NAMALWA (cell line): ENCODE results near the gene PLEKHF1.
"Not testable (repeated sequence)": the region's sequence is repeated elsewhere in the genome, so short reads cannot be mapped to it uniquely, and the experiment has no call there.

Source experiments
- DNase-seq: peaks from one replicate; pipeline ENCODE4 v3.0.0-alpha.2; 2015; ENCODE audit warnings: low spot score

PLEKHF1 gene

DNA sequence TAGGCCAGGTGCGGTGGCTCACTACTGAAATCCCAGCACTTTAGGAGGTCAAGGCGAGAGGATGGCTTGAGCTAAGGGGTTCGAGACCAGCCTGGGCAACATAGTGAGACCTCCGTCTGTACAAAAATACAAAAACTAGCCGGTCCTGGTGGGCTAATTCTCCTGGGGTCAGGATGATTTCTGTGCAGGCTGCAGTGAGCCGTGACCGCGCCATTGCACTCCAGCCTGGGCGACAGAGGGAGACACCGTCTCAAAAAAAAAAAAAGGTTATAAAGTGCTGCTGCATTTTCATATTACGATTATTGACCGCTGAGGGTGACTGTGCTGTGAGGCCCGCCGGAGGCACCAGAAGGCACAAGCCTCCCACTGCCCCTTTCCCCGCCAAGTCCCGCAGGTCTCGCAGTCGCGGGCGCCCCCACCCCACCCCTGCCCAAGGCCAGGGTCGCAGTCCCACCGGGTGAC lies 477 bp upstream of the PLEKHF1 start:
- no peak for DNase-seq

DNA sequence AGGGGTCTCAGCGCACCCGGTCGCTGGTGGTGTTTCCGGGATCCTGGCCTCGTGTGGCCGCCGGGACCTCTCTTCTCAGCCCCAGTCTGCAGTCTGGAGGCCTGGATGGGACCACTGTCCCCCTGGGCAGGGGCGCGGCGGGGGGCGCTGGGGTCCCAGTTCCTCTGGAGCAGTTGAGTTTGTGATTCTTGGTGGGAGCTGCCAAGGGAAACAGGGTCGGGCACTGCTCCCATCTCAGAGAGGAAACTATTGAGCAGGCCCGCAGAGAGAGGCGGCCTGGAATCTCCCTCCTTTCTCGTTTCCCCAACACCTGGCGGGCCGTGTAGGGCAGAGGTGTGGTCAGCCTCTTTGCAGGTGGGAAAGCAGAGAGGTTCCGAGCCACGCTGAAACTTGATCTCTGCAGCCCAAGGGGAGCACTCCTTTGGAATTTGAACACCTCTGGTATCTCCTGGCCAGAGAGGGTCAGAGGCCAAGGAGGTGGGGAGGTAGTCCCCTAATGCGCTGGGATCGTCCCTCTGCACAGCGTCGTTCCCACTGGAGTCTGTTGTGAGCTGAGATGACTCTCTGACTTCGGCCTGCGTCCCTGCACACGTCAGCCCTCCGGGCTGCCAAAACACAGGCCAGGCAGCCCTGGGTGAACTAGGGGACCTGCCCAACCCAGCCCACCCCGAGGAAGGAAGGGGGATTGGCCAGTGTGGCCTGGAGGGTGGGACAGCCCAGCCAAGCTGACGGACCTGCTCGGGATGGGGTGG lies 741 bp downstream of the PLEKHF1 start:
- no peak for DNase-seq

DNA sequence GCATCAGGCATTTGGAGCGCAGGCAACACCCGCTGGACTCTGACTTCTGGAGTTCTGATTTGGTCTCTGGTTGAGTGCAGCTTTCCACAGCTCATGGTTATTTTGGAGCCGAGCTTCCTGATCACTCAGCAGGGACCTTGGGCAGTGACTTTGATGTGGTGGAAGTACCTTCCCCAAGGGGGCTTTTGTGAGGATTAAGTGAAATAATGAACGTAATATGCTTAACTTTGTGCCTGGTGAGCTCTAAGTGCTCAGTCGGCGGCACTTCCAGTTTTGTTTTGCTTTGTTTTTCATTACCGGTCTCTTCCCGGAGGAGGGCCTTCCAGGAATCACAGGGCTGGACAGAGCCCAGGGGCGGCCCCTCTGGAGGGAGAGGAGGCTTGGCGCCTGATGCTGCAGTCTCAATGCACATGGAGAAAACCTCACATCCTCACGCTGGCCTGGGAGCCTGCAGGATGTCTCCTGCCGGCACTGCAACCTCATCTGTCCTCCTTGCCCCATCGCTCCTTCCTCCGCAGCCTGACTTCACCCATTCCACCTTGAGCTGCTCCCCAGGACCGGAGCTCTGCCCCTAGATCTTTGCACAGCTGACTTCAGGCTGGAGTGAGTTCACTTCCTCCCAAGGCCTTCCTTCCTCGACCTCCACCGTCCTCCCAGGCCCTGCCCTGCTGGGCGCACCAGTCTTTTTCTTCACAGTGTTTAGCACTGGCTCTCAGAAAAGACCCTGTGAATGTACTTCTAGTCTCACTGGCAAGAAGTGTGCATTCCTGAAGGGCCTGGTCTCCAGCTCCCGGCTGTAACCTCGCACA lies 1.5 kb downstream of the PLEKHF1 start:
- DNase-seq, result no peak

DNA sequence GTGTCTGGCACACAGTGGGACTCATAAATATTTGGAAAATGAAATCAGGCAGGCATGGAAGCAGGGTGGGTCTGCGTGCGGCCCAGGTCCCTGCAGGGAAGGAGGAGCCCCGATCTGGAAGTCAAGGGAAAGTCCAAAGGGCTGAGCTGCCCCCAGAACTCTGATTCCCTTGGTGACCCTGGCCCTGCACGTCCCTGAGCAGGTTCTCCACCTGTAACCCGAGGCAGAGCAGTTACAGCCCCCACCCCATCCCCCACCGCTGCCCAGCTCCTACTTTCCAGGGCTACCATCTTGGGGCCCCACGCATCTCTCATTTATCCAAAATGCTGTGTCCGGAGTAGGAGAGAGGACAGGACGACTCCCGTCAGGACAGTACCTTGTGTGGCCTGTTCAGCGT lies 2.1 kb downstream of the PLEKHF1 start:
- DNase-seq, result no peak

DNA sequence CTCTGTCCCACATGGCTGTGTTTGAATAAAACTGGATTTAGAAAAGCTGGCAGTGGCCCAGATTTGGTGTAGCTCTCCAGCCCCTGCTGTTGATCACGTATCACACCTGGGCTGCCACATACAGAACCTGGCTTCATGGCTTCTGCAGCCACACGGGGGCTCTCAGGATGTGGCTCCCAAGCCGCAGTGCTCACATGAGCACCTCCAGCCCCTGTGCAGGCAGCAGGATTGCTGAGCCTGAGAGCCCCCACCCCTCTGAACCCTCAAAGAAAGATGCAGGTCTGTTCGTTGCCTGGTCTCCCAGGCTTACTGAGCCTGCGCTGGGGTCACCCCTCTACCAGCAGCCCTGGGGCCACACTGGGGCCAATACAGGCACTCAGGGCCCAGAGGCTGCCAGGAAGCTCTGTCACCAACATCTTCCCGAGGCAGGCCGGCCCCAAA lies 2.7 kb downstream of the PLEKHF1 start:
- peak; percentile 22 for DNase-seq

DNA sequence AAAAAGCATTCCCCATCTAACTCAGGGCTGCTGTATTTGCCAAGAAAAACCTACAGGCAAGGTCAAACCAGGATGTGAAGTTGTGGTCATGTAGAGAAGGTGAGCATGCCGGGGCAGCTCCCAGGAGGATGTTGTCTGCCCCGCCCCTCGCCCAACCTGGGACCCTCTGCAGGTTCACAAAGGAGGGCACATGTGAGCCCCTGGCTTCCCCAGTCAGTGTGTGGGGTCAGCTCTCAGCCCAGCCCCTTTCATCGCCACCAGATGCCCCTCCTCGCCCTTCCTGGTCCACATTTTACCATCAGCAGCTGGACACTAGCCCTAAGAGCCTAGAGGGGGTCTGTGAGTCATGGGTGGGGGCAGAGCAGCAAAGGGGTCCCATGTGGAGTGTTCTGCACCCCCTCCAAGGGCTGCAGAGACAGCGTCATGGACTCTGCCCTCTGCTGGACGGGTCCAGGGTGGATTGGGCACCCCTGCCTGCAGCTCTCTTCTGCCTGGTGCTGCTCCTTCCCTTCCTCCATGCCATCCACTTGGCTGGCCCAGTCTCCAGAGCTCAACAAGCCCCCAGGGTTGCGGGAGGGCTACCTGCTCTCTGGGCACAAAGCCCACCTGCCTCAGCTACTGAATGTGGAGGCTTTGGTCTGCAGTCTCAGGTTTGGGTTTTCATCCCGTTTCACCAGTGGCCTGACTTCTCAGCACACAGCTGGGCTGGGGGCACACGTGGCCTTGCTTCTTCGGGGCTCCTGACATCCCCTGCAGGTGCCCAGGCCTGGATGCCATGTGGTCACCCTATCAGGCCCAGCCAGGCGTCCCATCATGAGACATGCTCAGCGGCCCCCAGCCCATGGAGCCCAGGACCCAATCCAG lies 3.7 kb downstream of the PLEKHF1 start:
- DNase-seq, result no peak

DNA sequence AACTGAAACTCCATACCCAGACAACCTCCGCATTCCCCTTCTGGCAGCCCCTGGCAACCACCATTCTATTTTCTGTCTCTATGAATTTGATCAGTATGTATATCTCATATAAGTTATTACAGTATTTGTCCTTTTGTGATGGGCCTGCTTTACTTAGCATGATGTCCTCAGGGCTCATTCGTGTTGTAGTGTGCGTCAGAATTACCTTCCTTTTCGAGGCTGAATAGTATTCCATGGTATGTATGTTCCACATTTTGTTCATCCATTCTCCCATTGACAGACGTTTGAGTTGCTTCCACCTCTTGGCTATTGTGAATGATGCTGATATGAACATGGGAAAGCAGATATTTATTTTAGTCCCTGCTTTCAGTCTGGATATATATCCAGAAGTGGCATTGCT lies 5.0 kb downstream of the PLEKHF1 start:
- no peak for DNase-seq

DNA sequence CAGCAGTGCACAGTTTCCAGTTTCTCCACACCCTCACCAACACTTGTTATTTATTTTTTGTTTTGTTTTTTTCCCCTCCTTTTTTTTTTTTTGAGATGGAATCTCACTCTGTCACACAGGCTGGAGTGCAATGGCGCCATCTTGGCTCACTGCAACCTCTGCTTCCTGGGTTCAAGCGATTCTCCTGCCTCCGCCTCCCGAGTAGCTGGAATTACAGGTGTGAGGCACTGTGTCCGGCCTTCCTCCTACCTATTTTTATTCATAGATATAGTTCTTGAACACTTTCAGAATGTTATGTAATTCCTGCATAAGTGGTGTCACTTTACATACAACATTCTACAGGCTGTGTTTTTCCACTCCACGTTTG lies 5.7 kb downstream of the PLEKHF1 start:
- not testable (repeated sequence) for DNase-seq

DNA sequence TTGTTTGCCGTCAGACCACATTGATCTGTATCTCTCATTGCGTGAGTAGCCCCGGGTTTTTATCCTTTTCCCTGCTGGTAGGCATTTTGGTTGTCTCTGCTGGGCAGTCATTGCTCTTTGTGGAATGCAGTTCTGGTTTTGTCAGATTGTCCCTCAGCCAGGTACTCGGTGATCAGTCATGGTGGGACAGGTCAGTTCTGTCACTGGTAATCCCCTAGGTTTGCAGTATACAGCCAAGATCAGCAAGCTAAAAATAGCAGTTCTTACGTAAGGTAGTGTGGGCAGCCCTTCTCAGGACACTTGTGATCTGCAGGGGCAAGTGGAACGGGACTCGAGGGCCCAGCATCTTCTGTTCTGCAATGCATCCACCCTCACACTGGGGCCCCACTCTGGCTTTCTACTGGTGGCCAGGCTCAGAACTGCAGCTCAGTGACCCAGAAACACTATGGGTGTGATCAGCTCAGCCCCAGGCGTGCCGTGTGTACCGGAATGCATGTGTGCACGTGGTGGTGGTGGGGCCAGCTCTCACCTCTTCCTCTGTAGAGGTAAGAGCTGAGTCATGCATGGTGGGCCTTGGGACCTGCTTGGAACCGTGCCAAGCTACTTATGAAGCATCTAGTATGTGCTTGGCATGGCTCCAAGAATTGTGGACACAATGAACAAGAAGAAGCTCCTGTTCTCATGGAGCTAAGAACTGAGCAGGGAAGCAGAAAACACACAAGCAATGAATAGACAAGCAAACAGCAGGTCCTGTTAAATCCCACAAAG lies 6.3 kb downstream of the PLEKHF1 start:
- DNase-seq, result peak; percentile 70

DNA sequence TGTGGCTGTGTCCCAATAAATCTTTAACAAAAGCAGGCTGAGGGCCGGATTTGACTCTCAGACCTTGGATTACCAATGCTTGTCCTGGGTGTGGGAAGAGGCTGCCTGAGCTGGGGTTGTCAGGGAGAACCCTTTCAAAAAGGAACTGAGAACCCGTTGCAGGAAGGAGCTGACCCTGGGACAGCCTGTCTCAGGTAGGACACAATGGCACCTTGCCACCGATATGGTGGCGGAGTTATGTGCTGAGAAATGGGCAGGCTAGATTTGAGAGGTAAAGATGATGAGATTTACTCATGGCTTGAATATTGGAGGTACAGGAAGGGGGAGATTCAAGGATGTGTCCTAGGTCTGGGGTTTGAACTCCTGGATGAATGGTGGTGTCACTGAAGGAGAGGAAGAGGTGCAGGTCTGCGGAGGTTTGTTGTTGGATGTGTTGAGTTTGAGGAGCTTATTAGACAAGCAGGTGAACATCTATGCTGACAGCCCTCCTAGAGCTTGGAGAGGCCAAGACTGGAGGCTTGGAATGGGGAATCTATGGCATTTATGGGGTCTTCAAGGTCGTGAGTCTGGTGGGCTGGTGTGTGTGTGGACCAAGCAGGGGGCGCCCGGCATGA lies 7.2 kb downstream of the PLEKHF1 start:
- DNase-seq, result no peak

DNA sequence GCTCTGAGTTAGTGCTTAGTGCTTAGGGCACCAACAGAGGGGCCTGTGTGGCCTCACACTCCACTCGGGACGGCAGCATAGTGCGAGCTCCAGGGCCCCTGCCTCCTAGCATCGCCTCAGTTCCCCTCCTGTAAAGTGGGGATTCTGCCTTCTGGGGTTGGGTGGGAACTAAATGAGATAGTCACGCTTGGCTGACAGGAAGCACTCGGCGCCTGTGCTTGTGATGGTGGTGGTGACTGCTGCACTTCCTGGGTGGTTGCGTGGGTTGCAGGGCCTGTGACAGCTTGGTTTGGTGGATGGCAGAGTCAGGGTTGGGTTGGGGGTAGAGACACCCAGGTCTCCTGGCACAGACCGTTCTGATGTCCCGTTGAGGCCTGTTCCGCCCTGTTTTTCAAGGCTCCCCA lies 7.7 kb downstream of the PLEKHF1 start:
- DNase-seq, result no peak

DNA sequence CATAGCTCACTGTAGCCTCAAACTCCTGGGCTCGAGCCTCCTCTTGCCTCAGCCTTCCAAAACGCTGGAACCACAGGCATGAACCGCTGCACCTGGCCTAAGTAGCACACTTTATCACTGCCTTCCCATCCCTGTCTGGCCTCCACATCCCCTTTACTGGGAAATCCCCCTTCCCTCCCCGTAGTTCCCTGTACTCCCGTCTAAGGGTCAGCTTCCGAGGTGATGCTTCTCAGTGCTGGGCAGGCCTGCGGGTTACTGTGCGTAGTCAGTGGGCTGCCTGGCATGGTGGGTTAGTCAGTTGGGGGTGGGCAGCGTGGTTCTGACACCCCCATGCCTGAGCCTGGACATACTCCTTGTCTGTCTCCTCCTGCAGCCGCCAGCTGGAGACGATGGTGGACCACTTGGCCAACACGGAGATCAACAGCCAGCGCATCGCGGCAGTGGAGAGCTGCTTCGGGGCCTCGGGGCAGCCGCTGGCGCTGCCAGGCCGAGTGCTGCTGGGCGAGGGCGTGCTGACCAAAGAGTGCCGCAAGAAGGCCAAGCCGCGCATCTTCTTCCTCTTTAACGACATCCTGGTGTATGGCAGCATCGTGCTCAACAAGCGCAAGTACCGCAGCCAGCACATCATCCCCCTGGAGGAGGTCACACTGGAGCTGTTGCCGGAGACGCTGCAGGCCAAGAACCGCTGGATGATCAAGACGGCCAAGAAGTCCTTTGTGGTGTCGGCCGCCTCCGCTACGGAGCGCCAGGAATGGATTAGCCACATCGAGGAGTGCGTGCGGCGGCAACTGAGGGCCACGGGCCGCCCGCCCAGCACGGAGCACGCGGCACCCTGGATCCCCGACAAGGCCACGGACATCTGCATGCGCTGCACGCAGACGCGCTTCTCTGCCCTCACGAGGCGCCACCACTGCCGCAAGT lies 8.4 kb downstream of the PLEKHF1 start:
- DNase-seq, result no peak

DNA sequence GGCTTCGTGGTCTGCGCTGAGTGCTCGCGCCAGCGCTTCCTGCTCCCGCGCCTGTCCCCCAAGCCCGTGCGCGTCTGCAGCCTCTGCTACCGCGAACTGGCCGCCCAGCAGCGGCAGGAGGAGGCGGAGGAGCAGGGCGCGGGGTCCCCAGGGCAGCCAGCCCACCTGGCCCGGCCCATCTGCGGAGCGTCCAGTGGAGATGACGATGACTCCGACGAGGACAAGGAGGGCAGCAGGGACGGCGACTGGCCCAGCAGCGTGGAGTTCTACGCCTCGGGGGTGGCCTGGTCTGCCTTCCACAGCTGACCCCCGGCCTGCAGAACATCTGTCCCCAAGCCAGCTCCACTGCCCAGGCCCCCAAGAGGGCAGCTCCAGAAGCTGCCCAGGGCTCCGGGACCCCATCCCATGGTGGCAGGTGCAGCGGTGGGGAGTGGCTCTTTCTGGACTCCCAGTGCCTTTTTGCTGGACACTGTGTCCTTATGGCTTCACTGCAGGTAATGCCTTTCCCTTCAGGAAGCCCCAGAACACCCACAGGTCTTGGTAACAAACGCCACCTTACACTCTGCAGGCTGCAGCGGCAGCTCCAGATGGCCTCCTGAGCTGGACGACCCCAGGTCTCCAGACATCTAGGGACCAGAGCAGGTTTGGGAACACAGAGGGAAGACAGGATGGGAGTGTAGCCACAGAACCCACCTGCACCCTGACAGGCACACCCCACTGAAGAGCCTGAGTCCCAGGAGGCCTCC lies 9.3 kb downstream of the PLEKHF1 start:
- DNase-seq, result no peak

DNA sequence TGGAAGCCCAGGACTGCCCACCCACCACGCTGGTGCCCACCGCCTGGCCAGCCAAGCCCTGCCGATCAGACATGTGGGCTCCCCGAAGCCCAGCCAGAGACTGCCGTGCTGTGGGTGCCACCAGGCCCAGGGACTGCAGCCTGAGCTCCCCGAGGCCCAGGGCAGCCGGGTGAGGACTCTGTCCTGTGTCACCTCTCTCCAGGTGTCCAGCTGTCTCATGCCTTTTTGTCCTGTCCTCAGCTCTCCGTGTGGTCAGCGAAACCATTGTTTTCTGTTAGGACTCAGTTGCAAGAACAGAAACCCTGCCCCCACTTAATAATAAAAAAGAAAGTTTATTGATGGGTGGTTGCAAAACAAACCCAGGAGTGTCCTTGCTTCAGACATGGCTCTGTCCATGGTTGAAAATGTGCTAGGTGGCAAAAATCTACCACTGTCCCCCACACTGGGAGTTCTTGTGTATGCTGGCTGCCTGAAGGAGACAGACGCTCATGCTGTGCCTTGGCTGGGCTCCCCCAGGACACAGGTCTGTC lies 9.9 kb downstream of the PLEKHF1 start:
- DNase-seq, result no peak

DNA sequence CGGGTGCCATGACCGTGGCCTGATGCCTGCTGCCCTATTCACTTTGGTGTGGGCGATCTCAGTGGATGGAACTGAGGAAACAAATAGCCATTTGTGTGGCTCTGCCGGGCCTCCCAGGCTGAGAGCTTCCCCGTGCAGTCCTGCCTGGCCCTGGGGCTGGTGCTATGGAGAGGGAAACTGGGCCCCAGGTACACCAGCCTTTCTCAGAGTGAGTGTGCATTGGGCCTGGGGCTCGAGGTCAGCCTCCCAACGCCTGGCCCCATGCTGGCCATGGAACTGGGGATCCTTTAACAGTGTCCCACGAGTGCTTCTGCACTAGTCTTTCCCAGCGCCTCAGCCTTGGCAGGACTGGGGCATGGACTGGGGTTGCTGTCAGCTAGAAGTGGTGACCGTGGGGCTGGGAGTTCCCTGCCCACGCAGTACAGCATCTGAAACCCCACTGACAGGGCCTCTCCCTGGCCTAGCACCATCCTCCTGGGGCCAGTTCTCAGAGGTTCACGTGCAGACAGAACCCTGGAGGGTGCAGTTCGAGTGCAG lies 10.5 kb downstream of the PLEKHF1 start:
- DNase-seq, result no peak

DNA sequence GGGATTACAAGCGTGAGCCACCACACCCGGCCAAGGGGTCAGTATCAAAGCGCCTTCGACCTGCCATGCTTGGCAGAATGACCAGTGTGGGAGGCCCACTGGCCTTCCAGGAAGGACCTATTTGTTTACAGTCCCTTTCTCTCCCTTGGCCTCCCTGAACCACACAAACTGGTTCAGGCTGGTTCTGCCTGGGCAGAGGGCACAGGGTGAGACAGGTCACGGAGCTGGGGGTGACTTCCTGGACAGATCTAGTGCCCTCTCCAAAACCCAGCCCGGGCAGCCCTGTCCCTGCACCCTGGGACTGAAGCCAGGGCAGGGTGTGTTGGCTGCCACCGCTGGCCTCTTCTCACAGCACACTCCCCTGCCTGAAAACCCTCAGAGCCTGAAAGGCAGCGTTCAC lies 11.3 kb downstream of the PLEKHF1 start:
- DNase-seq, result no peak

DNA sequence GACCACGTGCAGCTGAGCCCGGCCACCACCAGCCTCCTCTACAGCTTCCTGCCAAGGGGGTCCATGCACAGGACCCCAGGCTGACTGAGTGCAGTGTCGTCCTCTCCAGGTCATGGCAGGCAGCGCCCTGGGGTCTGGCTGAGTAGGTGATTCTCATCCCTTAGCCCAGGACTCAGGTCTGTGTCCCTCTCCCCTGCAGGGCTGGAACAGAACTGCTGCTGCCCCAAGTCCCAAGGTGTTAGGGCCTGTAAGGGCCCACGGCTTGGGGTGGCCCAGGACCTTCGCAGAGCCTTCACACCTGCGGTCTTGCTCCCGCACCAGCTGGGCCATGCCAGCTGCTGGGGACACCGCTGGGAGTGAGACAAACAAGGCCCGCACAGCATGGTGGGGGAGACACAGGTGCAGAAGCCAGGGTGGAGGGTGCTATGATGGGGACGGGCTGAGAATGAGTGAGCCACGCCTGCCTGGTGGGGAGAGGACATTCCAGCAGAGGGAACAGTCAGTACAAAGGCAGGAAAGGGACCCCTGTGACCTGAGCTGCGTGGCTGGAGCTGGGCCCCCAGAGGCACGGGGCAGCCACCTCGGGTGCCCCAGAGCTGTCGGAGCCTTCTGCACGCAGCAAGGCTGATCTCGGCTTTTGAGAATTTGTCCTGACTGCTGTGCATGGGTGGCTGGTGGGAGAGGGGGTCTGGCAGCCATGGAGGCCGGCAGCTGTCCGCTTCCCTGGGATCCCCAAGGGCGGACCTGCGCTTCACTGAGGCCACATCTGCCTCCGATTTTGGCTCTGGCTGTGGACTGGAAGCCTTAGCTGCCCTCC lies 11.9 kb downstream of the PLEKHF1 start:
- DNase-seq, result peak; percentile 59
